Measurements from ENCODE around the gene PGGT1B.

DNA sequence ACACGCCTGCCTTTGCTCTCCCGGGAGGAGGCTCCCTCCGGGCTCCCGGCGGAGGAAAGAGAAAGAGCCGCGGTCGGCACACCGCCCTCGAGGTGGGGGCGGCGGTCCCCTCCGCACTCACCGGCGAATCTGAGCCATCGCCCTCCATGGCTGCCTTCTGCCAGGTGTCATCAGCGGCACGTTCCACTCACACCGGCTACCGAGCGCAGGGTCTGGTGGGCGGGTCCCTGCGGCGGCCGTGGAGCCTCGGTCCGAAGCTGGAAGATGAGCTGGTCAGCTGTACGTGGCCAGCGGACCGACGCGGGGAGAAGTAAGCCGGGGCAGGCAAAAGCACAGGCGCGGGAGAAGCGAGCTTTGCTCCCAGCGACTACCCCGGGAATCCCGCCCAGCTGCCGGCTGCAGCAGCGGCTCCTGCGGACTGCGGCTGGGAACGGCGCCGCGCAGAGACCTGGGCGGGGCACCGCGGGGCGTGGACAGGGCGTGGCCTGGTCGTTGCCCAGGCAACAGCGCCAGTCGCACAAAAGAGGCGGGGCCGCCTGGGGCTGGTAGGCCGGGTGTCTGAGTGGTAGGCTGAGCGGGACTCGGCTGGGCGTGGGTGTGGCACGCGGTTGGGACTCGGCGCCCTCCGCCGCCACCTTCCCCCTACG lies 93.1 kb downstream of the PGGT1B start, which contains the start of gene TRIM36:
- TF ChIP-seq, protein P1, sequence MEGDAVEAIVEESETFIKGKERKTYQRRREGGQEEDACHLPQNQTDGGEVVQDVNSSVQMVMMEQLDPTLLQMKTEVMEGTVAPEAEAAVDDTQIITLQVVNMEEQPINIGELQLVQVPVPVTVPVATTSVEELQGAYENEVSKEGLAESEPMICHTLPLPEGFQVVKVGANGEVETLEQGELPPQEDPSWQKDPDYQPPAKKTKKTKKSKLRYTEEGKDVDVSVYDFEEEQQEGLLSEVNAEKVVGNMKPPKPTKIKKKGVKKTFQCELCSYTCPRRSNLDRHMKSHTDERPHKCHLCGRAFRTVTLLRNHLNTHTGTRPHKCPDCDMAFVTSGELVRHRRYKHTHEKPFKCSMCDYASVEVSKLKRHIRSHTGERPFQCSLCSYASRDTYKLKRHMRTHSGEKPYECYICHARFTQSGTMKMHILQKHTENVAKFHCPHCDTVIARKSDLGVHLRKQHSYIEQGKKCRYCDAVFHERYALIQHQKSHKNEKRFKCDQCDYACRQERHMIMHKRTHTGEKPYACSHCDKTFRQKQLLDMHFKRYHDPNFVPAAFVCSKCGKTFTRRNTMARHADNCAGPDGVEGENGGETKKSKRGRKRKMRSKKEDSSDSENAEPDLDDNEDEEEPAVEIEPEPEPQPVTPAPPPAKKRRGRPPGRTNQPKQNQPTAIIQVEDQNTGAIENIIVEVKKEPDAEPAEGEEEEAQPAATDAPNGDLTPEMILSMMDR (IDR thresholded peaks at IDR 0.05; ENCODE audit: insufficient read depth, low read length, poor library complexity, severe bottlenecking), result no peak
- no peak for TF ChIP-seq EZH2phosphoT487 (conservative IDR thresholded peaks at IDR 0.05; ENCODE audit: low read length)

All from SU-DHL-6 (cell line).